Loucy (cell line): ENCODE data around the gene EDN1.

ENCODE experiments used
- H2AFZ ChIP-seq: fragments of 200-600 bp; sonication (generic); 2 replicates; pipeline ENCODE4 v1.6.0; 2016; ENCODE audit warnings: antibody characterized with exemption, mild to moderate bottlenecking, low read length, moderate library complexity
- H3F3A ChIP-seq: fragments of 200-600 bp; 2 replicates; pipeline ENCODE4 v1.6.0; 2016; ENCODE audit warnings: antibody characterized with exemption, low read depth, mild to moderate bottlenecking
- H3K27me3 ChIP-seq: fragments of 200-600 bp; sonication (generic); 2 replicates; pipeline ENCODE4 v1.6.1; 2014; ENCODE audit warnings: low read length, mild to moderate bottlenecking; ENCODE audit not compliant: insufficient read depth, poor library complexity, severe bottlenecking
- H3K36me3 ChIP-seq: fragments of 200-600 bp; sonication (generic); 2 replicates; pipeline ENCODE4 v1.6.1; 2016; ENCODE audit warnings: low read length; ENCODE audit not compliant: insufficient read depth
- H3K4me1 ChIP-seq: fragments of 200-600 bp; sonication (generic); 2 replicates; pipeline ENCODE4 v1.5.1; 2014; ENCODE audit warnings: low read length, mild to moderate bottlenecking; ENCODE audit not compliant: insufficient read depth, poor library complexity, severe bottlenecking
- H3K4me2 ChIP-seq: fragments of 200-600 bp; sonication (generic); 2 replicates; pipeline ENCODE4 v1.6.0; 2014; ENCODE audit warnings: antibody characterized with exemption, low read length, low read depth, mild to moderate bottlenecking; ENCODE audit not compliant: poor library complexity, severe bottlenecking
- H3K4me3 ChIP-seq: fragments of 200-600 bp; sonication (generic); 2 replicates; pipeline ENCODE4 v1.5.1; 2014; ENCODE audit warnings: low read length, mild to moderate bottlenecking, mixed read lengths; ENCODE audit not compliant: poor library complexity, severe bottlenecking
- H3K79me2 ChIP-seq: fragments of 200-600 bp; sonication (generic); 2 replicates; pipeline ENCODE4 v1.6.1; 2014; ENCODE audit warnings: low read length; ENCODE audit not compliant: insufficient read depth
- H3K9ac ChIP-seq: fragments of 200-600 bp; sonication (generic); 2 replicates; pipeline ENCODE4 v1.6.0; 2014; ENCODE audit warnings: mild to moderate bottlenecking, low read depth, low read length, moderate library complexity; ENCODE audit not compliant: poor library complexity, severe bottlenecking
- H3K9me2 ChIP-seq: fragments of 200-600 bp; sonication (generic); replicated peaks from 2 replicates; pipeline ENCODE4 v1.6.1; 2016; ENCODE audit warnings: low read depth, low read length, mixed read lengths
- H3K9me3 ChIP-seq: fragments of 200-600 bp; sonication (generic); 2 replicates; pipeline ENCODE4 v1.6.1; 2014; ENCODE audit warnings: mild to moderate bottlenecking, antibody characterized with exemption, low read length, low read depth; ENCODE audit not compliant: insufficient read depth
- H4K20me1 ChIP-seq: fragments of 200-600 bp; sonication (generic); 2 replicates; pipeline ENCODE4 v1.6.0; 2014; ENCODE audit warnings: antibody characterized with exemption, low read length, mild to moderate bottlenecking; ENCODE audit not compliant: insufficient read depth, poor library complexity, severe bottlenecking
- CTCF ChIP-seq: fragments of 200-600 bp; sonication (generic); conservative IDR thresholded peaks from 2 replicates; pipeline ENCODE4 v1.5.1; 2014; ENCODE audit warnings: mild to moderate bottlenecking, antibody characterized with exemption, low read length
- EZH2phosphoT487 ChIP-seq: fragments of 200-600 bp; IDR thresholded peaks from 2 replicates; pipeline ENCODE4 v1.6.1; 2018; ENCODE audit warnings: antibody characterized with exemption, mild to moderate bottlenecking, moderate library complexity, borderline replicate concordance

EDN1 gene

GRCh38 chr6:12344296-12344695 is 54.1 kb downstream of the EDN1 start:
- Histone ChIP-seq H3K9me2 (no peaks in the 10 kb centered on the region), H3K27me3 (no peaks in the 10 kb centered on the region), H3K36me3 (no peaks in the 10 kb centered on the region), H3K79me2 (no peaks in the 10 kb centered on the region), H3F3A (no peaks in the 10 kb centered on the region), H3K4me2 (no peak overlapping the region), H4K20me1 (no peaks in the 10 kb centered on the region), H3K4me1 (no peaks in the 10 kb centered on the region), H3K9ac (no peak overlapping the region), H2AFZ (no peak overlapping the region), H3K4me3 (no peak overlapping the region), H3K9me3 (no peaks in the 10 kb centered on the region)
- TF ChIP-seq EZH2phosphoT487: no peak
- TF ChIP-seq CTCF: no peak

- no peaks in the 10 kb centered on the region for H4K20me1 ChIP-seq
- no peaks in the 10 kb centered on the region for H3K9me3 ChIP-seq
- H3F3A ChIP-seq: no peaks in the 10 kb centered on the region
- no peak overlapping the region for H3K4me3 ChIP-seq
- TF ChIP-seq CTCF (no peak), EZH2phosphoT487 (no peak)
- no peaks in the 10 kb centered on the region for H3K27me3 ChIP-seq
- no peaks in the 10 kb centered on the region for H3K4me1 ChIP-seq
- H3K79me2 ChIP-seq: no peaks in the 10 kb centered on the region
- H3K36me3 ChIP-seq: no peaks in the 10 kb centered on the region
- no peak overlapping the region for H2AFZ ChIP-seq
- no peak overlapping the region for H3K4me2 ChIP-seq
- no peaks in the 10 kb centered on the region for H3K9me2 ChIP-seq
- H3K9ac ChIP-seq: no peak overlapping the region
Measured at GRCh38 chr6:12344961-12345693, 55.0 kb downstream of the EDN1 start.

- TF ChIP-seq EZH2phosphoT487 (no peak), CTCF (no peak)
- Histone ChIP-seq H4K20me1 (no peaks in the 10 kb centered on the region), H3F3A (no peaks in the 10 kb centered on the region), H2AFZ (no peak overlapping the region), H3K9me3 (no peaks in the 10 kb centered on the region), H3K9me2 (no peaks in the 10 kb centered on the region), H3K79me2 (no peaks in the 10 kb centered on the region), H3K4me1 (no peaks in the 10 kb centered on the region), H3K4me3 (no peak overlapping the region), H3K4me2 (no peak overlapping the region), H3K27me3 (no peaks in the 10 kb centered on the region), H3K36me3 (no peaks in the 10 kb centered on the region), H3K9ac (no peak overlapping the region)
Measured at GRCh38 chr6:12345694-12346058, 55.5 kb downstream of the EDN1 start.
